Measurements from ENCODE around the gene ABCC10.
"Not testable (repeated sequence)": the region's sequence is repeated elsewhere in the genome, so short reads cannot be mapped to it uniquely, and the experiment has no call there.

ABCC10 gene

DNA sequence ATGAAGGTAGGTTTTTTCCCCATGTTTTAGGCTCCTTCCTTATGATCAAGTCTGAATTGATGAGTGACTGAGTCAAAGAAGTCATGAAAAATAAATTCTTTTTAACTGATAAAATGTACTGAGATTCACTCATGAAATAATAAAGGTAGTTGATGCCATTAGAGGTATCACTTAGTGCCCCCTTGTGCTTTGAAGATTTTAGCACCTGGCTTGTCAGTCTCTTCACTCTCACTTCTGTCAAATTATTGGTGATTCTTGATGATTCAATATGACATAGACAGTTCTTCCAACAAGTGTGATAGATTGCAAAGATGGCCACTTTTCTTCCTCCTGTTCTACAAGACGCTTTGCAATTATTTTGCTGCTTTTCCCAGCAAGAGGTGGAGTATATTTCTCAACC is 32.2 kb downstream of the ABCC10 start:
- TF ChIP-seq, protein P1, sequence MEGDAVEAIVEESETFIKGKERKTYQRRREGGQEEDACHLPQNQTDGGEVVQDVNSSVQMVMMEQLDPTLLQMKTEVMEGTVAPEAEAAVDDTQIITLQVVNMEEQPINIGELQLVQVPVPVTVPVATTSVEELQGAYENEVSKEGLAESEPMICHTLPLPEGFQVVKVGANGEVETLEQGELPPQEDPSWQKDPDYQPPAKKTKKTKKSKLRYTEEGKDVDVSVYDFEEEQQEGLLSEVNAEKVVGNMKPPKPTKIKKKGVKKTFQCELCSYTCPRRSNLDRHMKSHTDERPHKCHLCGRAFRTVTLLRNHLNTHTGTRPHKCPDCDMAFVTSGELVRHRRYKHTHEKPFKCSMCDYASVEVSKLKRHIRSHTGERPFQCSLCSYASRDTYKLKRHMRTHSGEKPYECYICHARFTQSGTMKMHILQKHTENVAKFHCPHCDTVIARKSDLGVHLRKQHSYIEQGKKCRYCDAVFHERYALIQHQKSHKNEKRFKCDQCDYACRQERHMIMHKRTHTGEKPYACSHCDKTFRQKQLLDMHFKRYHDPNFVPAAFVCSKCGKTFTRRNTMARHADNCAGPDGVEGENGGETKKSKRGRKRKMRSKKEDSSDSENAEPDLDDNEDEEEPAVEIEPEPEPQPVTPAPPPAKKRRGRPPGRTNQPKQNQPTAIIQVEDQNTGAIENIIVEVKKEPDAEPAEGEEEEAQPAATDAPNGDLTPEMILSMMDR (IDR thresholded peaks at IDR 0.05; ENCODE audit: low read depth, low read length), result no peak
- Histone ChIP-seq H3K9me3 (no peaks in the 10 kb centered on the region), H3K36me3 (no peaks in the 10 kb centered on the region), H3K4me1 (no peaks in the 10 kb centered on the region), H3K27me3 (peaks cover 12% of the 10 kb centered on the region), H3K4me3 (ENCODE audit: low read depth, low read length) (no peak overlapping the region)
- no peak for DNase-seq

DNA sequence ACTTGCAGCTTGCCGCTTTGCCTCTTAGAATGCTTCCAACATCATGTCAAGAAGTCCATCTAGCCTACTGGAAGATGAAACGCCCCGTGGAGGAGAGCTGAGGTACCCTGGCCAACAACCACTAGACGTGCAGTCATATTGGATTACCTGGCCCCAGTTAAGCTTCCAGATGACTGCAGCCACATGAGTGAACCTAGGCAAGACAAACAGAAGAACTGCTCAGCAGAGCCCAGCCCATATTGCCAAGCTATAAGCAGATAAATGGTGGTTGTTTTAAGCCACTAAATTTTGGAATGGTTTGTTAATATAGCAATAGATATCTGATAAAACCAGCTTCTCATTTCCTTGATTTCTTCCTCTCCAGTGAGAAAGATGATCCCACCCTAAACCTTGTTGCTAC is 32.7 kb downstream of the ABCC10 start:
- TF ChIP-seq, protein P1 (IDR thresholded peaks at IDR 0.05; ENCODE audit: low read depth, low read length), result no peak
- Histone ChIP-seq H3K27me3 (peaks cover 12% of the 10 kb centered on the region), H3K4me1 (no peaks in the 10 kb centered on the region), H3K36me3 (no peaks in the 10 kb centered on the region), H3K4me3 (ENCODE audit: low read depth, low read length) (no peak overlapping the region), H3K9me3 (no peaks in the 10 kb centered on the region)
- DNase-seq, result no peak

DNA sequence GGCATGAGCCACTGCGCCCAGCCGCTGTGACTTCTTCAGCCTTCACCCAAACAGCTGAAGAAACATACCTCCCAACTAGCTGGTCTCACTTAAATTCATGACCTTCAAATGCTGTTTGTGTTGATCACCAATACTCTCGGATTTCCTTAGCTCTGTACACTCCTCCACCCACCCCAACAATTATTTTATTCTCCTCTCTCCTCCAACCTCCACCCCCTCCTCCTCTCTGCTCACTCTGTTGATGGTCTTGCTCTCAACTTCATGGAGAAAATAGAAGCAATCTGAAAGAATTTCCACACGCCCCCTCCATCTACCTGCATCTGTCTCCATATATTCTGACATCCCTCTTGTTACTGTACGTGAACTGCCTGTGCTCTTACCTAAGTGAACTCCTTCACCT is 34.6 kb downstream of the ABCC10 start:
- Histone ChIP-seq H3K4me3 (ENCODE audit: low read depth, low read length) (no peak overlapping the region), H3K27me3 (no peaks in the 10 kb centered on the region)

DNA sequence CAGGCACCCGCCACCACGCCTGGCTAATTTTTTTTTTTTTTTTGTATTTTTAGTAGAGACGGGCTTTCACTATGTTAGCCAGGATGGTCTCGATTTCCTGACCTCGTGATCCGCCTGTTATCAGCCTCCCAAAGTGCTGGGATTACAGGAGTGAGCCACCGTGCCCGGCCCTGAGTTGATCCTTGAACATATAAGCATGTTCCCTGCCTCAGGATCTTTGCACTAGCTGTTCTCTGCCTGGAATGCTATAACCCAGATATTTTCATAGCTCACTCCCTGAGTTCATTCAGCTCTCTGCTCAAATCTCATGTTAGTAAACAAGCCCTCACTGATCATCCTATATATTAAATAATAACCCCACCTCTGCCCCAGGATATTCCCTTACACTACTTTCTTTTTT is 37.0 kb downstream of the ABCC10 start:
- no peaks in the 10 kb centered on the region for H3K27me3 ChIP-seq
- no peaks in the 10 kb centered on the region for H3K36me3 ChIP-seq
- H3K4me3 ChIP-seq (ENCODE audit: low read depth, low read length), result no peak overlapping the region
- DNase-seq, result no peak
- H3K4me1 ChIP-seq, result no peaks in the 10 kb centered on the region
- H3K9me3 ChIP-seq, result no peaks in the 10 kb centered on the region
- TF ChIP-seq, protein P1 (IDR thresholded peaks at IDR 0.05; ENCODE audit: low read depth, low read length), result no peak

More for the DNA sequence above, 34.6 kb downstream of the ABCC10 start:
- no peak for DNase-seq
- H3K36me3 ChIP-seq, result no peaks in the 10 kb centered on the region
- no peaks in the 10 kb centered on the region for H3K4me1 ChIP-seq
- TF ChIP-seq, protein P1 (IDR thresholded peaks at IDR 0.05; ENCODE audit: low read depth, low read length), result no peak
- no peaks in the 10 kb centered on the region for H3K9me3 ChIP-seq

DNA sequence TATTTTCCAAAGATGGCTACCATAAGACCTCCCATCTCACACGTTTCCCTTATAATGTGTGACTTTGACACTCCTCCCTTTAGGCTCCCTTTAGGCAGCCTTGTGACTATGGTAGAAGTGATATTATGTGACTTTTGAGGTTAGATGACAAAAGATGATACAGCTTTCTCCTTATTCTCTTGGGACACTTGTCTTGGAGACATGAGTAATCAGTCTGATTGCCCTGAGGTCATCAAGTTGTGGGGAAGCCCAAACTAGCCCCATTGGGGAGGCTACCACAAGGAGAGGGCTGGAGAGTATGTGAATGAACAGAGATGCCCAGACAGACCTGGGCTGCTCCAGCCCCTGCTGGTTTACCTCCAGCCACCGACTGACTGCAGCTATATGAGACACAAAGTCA is 38.6 kb downstream of the ABCC10 start:
- Histone ChIP-seq H3K36me3 (no peaks in the 10 kb centered on the region), H3K4me1 (no peaks in the 10 kb centered on the region), H3K9me3 (no peaks in the 10 kb centered on the region), H3K27me3 (no peaks in the 10 kb centered on the region), H3K4me3 (ENCODE audit: low read depth, low read length) (no peak overlapping the region)
- DNase-seq, result no peak
- TF ChIP-seq, protein P1 (IDR thresholded peaks at IDR 0.05; ENCODE audit: low read depth, low read length), result no peak

DNA sequence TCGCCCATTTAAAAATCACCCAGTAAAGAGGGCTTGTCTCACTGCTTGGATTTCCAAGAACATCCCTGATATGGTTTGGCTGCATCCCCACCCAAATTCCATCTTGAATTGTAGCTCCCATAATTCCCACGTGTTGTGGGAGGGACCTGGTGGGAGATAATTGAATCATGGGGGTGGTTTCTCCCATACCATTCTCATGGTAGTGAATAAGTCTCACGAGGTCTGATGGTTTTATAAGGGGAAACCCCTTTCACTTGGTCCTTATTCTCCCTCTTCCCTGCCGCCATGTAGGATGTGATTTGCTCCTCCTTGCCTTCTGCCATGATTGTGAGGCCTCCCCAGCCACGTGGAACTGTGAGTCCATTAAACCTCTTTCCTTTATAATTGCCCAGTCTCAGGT is 39.9 kb downstream of the ABCC10 start:
- not testable (repeated sequence) for H3K27me3 ChIP-seq; H3K4me1 ChIP-seq; H3K9me3 ChIP-seq; DNase-seq; H3K4me3 ChIP-seq (ENCODE audit: low read depth, low read length); H3K36me3 ChIP-seq

DNA sequence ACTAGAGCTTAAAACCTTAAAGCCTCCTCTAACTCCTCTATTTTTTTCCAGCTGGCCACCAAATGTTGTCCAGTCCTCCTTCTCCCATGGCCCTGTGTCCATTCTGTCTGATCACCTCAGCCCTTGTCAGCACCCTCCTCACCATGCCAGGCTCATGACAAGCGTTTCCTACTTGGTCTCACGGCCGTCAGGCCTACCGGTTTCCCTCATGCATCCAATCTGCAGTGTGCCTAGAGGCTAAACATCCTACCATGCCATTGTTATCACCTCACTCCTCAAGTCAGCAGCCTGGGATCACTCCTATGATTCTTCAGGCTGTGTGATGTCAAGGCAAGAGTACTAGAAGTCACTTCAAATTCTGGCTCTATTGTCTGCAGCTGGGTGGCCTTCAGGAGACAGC is 40.4 kb downstream of the ABCC10 start:
- Histone ChIP-seq H3K27me3 (no peaks in the 10 kb centered on the region), H3K36me3 (no peaks in the 10 kb centered on the region), H3K4me3 (ENCODE audit: low read depth, low read length) (no peak overlapping the region), H3K9me3 (no peaks in the 10 kb centered on the region), H3K4me1 (no peaks in the 10 kb centered on the region)
- TF ChIP-seq, protein P1 (IDR thresholded peaks at IDR 0.05; ENCODE audit: low read depth, low read length), result no peak
- no peak for DNase-seq

All from BE2C (cell line).